T-helper 22 cell (primary cell): ENCODE results near the gene FAM20C.

Source experiments
- DNase-seq: peaks from one replicate; pipeline ENCODE4 v3.0.0-alpha.2; 2020; ENCODE audit warnings: low read depth

FAM20C gene

GRCh38 chr7:307970-308369 is 115.6 kb downstream of the FAM20C start:
- no peak for DNase-seq

GRCh38 chr7:309586-310228 is 117.3 kb downstream of the FAM20C start:
- DNase-seq, result no peak
